Tibial nerve (tissue), 3 donors: ENCODE results near the gene MLEC.

ENCODE experiments used
- POLR2A ChIP-seq, 2 donors: fragments of 450-650 bp; IDR thresholded peaks; one replicate each; pipeline ENCODE4 v1.6.1; 2017; ENCODE audit warnings: antibody characterized with exemption in 2 of 2, mild to moderate bottlenecking in 2 of 2, moderate library complexity in 2 of 2
- TF ChIP-seq, protein P1 (sequence below), 5 experiments: fragments of 200-600 bp in 3 of 5; fragments of 450-650 bp in 2 of 5; sonication (generic) in 3 of 5; IDR thresholded peaks; one replicate each; pipeline ENCODE4 v1.5.1; 2016 to 2019; ENCODE audit warnings: antibody characterized with exemption in 5 of 5, mild to moderate bottlenecking in 3 of 5, moderate library complexity in 2 of 5

DNA sequence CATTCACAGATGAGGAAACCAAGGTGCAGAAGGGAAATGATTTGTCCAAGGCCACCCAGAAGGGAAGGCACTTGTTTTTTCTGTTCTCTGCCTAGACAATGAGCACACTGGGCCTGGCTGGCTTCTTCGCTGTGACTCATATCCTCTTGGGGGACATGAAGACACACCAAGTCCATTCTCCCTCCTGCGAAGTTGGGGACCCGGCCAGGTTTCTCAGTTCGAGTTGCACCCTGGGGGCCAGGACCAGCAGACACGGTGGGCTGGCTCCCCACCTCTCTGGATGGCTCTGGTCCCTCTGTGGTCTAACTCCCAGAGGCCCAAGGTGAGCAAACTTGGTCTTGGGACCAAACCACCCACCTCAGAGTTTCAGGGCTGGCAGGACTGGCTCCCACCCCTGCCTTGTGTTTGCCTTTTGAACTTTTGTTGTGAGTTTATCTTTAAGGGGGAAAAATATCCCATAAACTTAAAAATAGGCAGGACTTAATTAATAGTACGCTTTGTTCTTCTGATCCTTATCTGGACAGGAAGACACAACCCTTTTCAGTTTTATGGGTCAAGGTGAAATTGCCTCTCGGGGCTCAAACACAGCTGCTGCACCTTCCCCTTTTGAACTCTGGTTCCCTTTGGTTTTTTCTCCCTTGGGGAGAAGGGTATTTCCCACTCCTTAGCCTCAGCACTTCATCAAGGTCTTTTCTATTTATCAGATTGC is 9.0 kb upstream of the MLEC start:
- no peak for TF ChIP-seq POLR2A (IDR thresholded peaks at IDR 0.05)
- TF ChIP-seq, protein P1, sequence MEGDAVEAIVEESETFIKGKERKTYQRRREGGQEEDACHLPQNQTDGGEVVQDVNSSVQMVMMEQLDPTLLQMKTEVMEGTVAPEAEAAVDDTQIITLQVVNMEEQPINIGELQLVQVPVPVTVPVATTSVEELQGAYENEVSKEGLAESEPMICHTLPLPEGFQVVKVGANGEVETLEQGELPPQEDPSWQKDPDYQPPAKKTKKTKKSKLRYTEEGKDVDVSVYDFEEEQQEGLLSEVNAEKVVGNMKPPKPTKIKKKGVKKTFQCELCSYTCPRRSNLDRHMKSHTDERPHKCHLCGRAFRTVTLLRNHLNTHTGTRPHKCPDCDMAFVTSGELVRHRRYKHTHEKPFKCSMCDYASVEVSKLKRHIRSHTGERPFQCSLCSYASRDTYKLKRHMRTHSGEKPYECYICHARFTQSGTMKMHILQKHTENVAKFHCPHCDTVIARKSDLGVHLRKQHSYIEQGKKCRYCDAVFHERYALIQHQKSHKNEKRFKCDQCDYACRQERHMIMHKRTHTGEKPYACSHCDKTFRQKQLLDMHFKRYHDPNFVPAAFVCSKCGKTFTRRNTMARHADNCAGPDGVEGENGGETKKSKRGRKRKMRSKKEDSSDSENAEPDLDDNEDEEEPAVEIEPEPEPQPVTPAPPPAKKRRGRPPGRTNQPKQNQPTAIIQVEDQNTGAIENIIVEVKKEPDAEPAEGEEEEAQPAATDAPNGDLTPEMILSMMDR (IDR thresholded peaks at IDR 0.05), result no peak
